HEK293 (cell line): Measurements from ENCODE around the gene PP2D1.
A peak's percentile ranks its signal among the peaks of the same experiment; 100 is the strongest.

ENCODE experiments used
- KLF8 ChIP-seq: fragments of 450-650 bp; formaldehyde crosslinking; IDR thresholded peaks from 2 replicates; pipeline ENCODE4 v1.5.1; 2016; ENCODE audit warnings: missing biosample characterization, missing genetic modification characterization
- ZNF140 ChIP-seq: fragments of 450-650 bp; formaldehyde crosslinking; IDR thresholded peaks from 2 replicates; pipeline ENCODE4 v1.5.1; 2016; ENCODE audit warnings: missing biosample characterization, missing genetic modification characterization
- ZNF37A ChIP-seq: fragments of 450-650 bp; IDR thresholded peaks from 2 replicates; pipeline ENCODE4 v1.5.1; 2018; ENCODE audit warnings: missing biosample characterization, missing genetic modification characterization
- ZNF623 ChIP-seq: fragments of 450-650 bp; formaldehyde crosslinking; IDR thresholded peaks from 2 replicates; pipeline ENCODE4 v1.5.1; 2016; ENCODE audit warnings: missing biosample characterization, missing genetic modification characterization
- ZNF777 ChIP-seq: fragments of 450-650 bp; formaldehyde crosslinking; IDR thresholded peaks from 2 replicates; pipeline ENCODE4 v1.5.1; 2017; ENCODE audit warnings: missing biosample characterization, missing genetic modification characterization, borderline replicate concordance
- TF ChIP-seq, protein P1 (sequence below): fragments of 450-650 bp; formaldehyde crosslinking; IDR thresholded peaks from 2 replicates; pipeline ENCODE4 v1.5.1; 2017; ENCODE audit warnings: missing biosample characterization, missing genetic modification characterization
- TF ChIP-seq, protein P2 (sequence below): fragments of 450-650 bp; formaldehyde crosslinking; IDR thresholded peaks from 2 replicates; pipeline ENCODE4 v1.5.1; 2016; ENCODE audit warnings: missing biosample characterization, missing genetic modification characterization
- TF ChIP-seq, protein P3 (sequence below): fragments of 450-650 bp; formaldehyde crosslinking; IDR thresholded peaks from 2 replicates; pipeline ENCODE4 v1.5.1; 2016; ENCODE audit warnings: missing biosample characterization, missing genetic modification characterization
- TF ChIP-seq, protein P4 (sequence below): fragments of 450-650 bp; formaldehyde crosslinking; IDR thresholded peaks from 2 replicates; pipeline ENCODE4 v1.5.1; 2016; ENCODE audit warnings: missing biosample characterization, missing genetic modification characterization
- TF ChIP-seq, protein P5 (sequence below): fragments of 450-650 bp; formaldehyde crosslinking; IDR thresholded peaks from 2 replicates; pipeline ENCODE4 v1.5.1; 2016; ENCODE audit warnings: missing biosample characterization, missing genetic modification characterization, low read depth

DNA sequence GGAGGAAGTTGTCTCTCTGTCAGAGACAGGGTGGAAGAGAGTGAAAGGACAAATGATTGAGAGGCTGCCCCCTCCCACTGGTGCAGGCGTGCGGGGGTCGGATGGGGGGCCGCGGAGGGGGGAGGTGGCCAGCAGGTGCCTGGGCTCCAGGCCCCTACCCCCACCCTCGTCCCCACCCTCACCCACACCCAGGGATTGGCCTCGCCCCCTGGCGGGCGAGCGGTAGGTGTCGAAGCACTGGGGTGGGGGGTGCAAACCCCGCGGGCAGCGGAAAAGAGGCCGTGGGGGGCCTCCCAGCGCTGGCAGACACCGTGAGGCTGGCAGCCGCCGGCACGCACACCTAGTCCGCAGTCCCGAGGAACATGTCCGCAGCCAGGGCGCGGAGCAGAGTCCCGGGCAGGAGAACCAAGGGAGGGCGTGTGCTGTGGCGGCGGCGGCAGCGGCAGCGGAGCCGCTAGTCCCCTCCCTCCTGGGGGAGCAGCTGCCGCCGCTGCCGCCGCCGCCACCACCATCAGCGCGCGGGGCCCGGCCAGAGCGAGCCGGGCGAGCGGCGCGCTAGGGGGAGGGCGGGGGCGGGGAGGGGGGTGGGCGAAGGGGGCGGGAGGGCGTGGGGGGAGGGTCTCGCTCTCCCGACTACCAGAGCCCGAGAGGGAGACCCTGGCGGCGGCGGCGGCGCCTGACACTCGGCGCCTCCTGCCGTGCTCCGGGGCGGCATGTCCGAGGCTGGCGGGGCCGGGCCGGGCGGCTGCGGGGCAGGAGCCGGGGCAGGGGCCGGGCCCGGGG, 27.9 kb upstream of the PP2D1 start, which contains the start of gene KAT2B:
- TF ChIP-seq, protein P1, sequence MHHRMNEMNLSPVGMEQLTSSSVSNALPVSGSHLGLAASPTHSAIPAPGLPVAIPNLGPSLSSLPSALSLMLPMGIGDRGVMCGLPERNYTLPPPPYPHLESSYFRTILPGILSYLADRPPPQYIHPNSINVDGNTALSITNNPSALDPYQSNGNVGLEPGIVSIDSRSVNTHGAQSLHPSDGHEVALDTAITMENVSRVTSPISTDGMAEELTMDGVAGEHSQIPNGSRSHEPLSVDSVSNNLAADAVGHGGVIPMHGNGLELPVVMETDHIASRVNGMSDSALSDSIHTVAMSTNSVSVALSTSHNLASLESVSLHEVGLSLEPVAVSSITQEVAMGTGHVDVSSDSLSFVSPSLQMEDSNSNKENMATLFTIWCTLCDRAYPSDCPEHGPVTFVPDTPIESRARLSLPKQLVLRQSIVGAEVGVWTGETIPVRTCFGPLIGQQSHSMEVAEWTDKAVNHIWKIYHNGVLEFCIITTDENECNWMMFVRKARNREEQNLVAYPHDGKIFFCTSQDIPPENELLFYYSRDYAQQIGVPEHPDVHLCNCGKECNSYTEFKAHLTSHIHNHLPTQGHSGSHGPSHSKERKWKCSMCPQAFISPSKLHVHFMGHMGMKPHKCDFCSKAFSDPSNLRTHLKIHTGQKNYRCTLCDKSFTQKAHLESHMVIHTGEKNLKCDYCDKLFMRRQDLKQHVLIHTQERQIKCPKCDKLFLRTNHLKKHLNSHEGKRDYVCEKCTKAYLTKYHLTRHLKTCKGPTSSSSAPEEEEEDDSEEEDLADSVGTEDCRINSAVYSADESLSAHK (tag by site-specific recombination): peak; percentile 63; the same call in 1 of the 2 replicates
- TF ChIP-seq, protein P2, sequence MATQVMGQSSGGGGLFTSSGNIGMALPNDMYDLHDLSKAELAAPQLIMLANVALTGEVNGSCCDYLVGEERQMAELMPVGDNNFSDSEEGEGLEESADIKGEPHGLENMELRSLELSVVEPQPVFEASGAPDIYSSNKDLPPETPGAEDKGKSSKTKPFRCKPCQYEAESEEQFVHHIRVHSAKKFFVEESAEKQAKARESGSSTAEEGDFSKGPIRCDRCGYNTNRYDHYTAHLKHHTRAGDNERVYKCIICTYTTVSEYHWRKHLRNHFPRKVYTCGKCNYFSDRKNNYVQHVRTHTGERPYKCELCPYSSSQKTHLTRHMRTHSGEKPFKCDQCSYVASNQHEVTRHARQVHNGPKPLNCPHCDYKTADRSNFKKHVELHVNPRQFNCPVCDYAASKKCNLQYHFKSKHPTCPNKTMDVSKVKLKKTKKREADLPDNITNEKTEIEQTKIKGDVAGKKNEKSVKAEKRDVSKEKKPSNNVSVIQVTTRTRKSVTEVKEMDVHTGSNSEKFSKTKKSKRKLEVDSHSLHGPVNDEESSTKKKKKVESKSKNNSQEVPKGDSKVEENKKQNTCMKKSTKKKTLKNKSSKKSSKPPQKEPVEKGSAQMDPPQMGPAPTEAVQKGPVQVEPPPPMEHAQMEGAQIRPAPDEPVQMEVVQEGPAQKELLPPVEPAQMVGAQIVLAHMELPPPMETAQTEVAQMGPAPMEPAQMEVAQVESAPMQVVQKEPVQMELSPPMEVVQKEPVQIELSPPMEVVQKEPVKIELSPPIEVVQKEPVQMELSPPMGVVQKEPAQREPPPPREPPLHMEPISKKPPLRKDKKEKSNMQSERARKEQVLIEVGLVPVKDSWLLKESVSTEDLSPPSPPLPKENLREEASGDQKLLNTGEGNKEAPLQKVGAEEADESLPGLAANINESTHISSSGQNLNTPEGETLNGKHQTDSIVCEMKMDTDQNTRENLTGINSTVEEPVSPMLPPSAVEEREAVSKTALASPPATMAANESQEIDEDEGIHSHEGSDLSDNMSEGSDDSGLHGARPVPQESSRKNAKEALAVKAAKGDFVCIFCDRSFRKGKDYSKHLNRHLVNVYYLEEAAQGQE: no peak
- TF ChIP-seq, protein P3, sequence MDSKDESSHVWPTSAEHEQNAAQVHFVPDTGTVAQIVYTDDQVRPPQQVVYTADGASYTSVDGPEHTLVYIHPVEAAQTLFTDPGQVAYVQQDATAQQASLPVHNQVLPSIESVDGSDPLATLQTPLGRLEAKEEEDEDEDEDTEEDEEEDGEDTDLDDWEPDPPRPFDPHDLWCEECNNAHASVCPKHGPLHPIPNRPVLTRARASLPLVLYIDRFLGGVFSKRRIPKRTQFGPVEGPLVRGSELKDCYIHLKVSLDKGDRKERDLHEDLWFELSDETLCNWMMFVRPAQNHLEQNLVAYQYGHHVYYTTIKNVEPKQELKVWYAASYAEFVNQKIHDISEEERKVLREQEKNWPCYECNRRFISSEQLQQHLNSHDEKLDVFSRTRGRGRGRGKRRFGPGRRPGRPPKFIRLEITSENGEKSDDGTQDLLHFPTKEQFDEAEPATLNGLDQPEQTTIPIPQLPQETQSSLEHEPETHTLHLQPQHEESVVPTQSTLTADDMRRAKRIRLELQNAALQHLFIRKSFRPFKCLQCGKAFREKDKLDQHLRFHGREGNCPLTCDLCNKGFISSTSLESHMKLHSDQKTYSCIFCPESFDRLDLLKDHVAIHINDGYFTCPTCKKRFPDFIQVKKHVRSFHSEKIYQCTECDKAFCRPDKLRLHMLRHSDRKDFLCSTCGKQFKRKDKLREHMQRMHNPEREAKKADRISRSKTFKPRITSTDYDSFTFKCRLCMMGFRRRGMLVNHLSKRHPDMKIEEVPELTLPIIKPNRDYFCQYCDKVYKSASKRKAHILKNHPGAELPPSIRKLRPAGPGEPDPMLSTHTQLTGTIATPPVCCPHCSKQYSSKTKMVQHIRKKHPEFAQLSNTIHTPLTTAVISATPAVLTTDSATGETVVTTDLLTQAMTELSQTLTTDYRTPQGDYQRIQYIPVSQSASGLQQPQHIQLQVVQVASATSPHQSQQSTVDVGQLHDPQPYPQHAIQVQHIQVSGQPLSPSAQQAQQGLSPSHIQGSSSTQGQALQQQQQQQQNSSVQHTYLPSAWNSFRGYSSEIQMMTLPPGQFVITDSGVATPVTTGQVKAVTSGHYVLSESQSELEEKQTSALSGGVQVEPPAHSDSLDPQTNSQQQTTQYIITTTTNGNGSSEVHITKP (tag by site-specific recombination): peak; percentile 81
- TF ChIP-seq ZNF777 (tag by site-specific recombination) (no peak), KLF8 (peak; percentile 86; the same call in 1 of the 2 replicates), ZNF140 (tag by site-specific recombination) (no peak), ZNF37A (tag by site-specific recombination) (no peak), ZNF623 (tag by site-specific recombination) (no peak)
- TF ChIP-seq, protein P4, sequence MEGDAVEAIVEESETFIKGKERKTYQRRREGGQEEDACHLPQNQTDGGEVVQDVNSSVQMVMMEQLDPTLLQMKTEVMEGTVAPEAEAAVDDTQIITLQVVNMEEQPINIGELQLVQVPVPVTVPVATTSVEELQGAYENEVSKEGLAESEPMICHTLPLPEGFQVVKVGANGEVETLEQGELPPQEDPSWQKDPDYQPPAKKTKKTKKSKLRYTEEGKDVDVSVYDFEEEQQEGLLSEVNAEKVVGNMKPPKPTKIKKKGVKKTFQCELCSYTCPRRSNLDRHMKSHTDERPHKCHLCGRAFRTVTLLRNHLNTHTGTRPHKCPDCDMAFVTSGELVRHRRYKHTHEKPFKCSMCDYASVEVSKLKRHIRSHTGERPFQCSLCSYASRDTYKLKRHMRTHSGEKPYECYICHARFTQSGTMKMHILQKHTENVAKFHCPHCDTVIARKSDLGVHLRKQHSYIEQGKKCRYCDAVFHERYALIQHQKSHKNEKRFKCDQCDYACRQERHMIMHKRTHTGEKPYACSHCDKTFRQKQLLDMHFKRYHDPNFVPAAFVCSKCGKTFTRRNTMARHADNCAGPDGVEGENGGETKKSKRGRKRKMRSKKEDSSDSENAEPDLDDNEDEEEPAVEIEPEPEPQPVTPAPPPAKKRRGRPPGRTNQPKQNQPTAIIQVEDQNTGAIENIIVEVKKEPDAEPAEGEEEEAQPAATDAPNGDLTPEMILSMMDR (tag by site-specific recombination): peak; percentile 91
- TF ChIP-seq, protein P5, sequence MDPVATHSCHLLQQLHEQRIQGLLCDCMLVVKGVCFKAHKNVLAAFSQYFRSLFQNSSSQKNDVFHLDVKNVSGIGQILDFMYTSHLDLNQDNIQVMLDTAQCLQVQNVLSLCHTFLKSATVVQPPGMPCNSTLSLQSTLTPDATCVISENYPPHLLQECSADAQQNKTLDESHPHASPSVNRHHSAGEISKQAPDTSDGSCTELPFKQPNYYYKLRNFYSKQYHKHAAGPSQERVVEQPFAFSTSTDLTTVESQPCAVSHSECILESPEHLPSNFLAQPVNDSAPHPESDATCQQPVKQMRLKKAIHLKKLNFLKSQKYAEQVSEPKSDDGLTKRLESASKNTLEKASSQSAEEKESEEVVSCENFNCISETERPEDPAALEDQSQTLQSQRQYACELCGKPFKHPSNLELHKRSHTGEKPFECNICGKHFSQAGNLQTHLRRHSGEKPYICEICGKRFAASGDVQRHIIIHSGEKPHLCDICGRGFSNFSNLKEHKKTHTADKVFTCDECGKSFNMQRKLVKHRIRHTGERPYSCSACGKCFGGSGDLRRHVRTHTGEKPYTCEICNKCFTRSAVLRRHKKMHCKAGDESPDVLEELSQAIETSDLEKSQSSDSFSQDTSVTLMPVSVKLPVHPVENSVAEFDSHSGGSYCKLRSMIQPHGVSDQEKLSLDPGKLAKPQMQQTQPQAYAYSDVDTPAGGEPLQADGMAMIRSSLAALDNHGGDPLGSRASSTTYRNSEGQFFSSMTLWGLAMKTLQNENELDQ (tag by site-specific recombination): no peak
